Testis (tissue), 2 donors: ENCODE results near the gene KLHL6.

Source experiments
- CTCF ChIP-seq, 3 experiments: fragments of 450-650 bp in 2 of 3; fragments of 200-600 bp in 1 of 3; sonication (generic) in 1 of 3; IDR thresholded peaks; one replicate each; pipeline ENCODE4 v1.5.1; 2016 to 2019; ENCODE audit warnings: antibody characterized with exemption in 3 of 3, mild to moderate bottlenecking in 2 of 3, moderate library complexity in 1 of 3
- POLR2A ChIP-seq: fragments of 450-650 bp; IDR thresholded peaks from one replicate; pipeline ENCODE4 v1.6.1; 2017; ENCODE audit warnings: antibody characterized with exemption, mild to moderate bottlenecking, moderate library complexity

- TF ChIP-seq POLR2A (no peak), CTCF (IDR thresholded peaks at IDR 0.05) (no peak)
These were observed 73.9 kb downstream of the KLHL6 start for GRCh38 chr3:183481582-183481981.
